T47D (cell line): ENCODE measurements around the gene NR5A2.

Experiments
- DNase-seq, 2 experiments: peaks; one replicate each; pipeline versions ENCODE4 v3.0.0 to v3.0.0-alpha.2; 2011 to 2012; ENCODE audit warnings: low read depth in 1 of 2, low spot score in 1 of 2
- JUND ChIP-seq: IDR thresholded peaks from 2 replicates; pipeline ENCODE4 v1.6.1; 2012; ENCODE audit warnings: low read depth
- in situ Hi-C: cut with HindIII; loops from 2 replicates; pipeline ENCODE4 v1.10.0; 2016; ENCODE audit warnings: low sequenced_read_pairs, low pct_unique_long_range_greater_than_20kb

NR5A2 gene

GRCh38 chr1:200029035-200029821, 1.7 kb downstream of the NR5A2 start:
- TF ChIP-seq JUND, result no peak; the same call in 1 of the 2 replicates
- DNase-seq, result peak; percentile 87
- in situ Hi-C loops, result no loop called here

- in situ Hi-C loops, result no loop called here
- no peak for TF ChIP-seq JUND
- peak; percentile 49 to 61 for DNase-seq
These were observed 2.3 kb downstream of the NR5A2 start for GRCh38 chr1:200029822-200030152.

GRCh38 chr1:200030791-200031190, 3.3 kb downstream of the NR5A2 start:
- DNase-seq, result no peak
- in situ Hi-C loops, result no loop called here
- no peak for TF ChIP-seq JUND

GRCh38 chr1:200033511-200034261, 6.2 kb downstream of the NR5A2 start:
- no peak for TF ChIP-seq JUND
- in situ Hi-C loops, result no loop called here
- DNase-seq, result no peak

- no peak for TF ChIP-seq JUND
- in situ Hi-C loops, result no loop called here
- DNase-seq, result no peak
These were observed 6.7 kb downstream of the NR5A2 start for GRCh38 chr1:200034262-200034557.

GRCh38 chr1:200034761-200035396, 7.4 kb downstream of the NR5A2 start:
- in situ Hi-C loops, result no loop called here
- no peak for TF ChIP-seq JUND
- no peak for DNase-seq

- in situ Hi-C loops, result no loop called here
- no peak for DNase-seq
These were observed 8.0 kb downstream of the NR5A2 start for GRCh38 chr1:200035397-200035955.

GRCh38 chr1:200035956-200036618, 8.6 kb downstream of the NR5A2 start:
- no peak for TF ChIP-seq JUND
- no peak for DNase-seq
- in situ Hi-C loops, result no loop called here

More at GRCh38 chr1:200035397-200035955, 8.0 kb downstream of the NR5A2 start:
- TF ChIP-seq JUND, result no peak

GRCh38 chr1:200036619-200037270, 9.2 kb downstream of the NR5A2 start:
- no peak for DNase-seq
- in situ Hi-C loops, result no loop called here
- TF ChIP-seq JUND, result no peak

- no peak for TF ChIP-seq JUND
- DNase-seq, result no peak
- in situ Hi-C loops, result no loop called here
These were observed 10.0 kb downstream of the NR5A2 start for GRCh38 chr1:200037501-200037900.

GRCh38 chr1:200037904-200038303, 10.4 kb downstream of the NR5A2 start:
- no peak for DNase-seq
- in situ Hi-C loops, result no loop called here
- no peak for TF ChIP-seq JUND

- TF ChIP-seq JUND, result no peak
- DNase-seq, result no peak
- in situ Hi-C loops, result no loop called here
These were observed 10.9 kb downstream of the NR5A2 start for GRCh38 chr1:200038325-200038980.
